Measurements from ENCODE around the gene PTPN23. TPM values are rescaled to one million over a fixed set of nuclear protein-coding genes. Genes with fewer than 3 reads are reported as not detected.
A peak's percentile ranks its signal among the peaks of the same experiment; 100 is the strongest.

The PTPN23 gene
- total RNA-seq, 3 donors from 2014 or later: 14.3 to 23.3 (median 18.4) TPM

DNA sequence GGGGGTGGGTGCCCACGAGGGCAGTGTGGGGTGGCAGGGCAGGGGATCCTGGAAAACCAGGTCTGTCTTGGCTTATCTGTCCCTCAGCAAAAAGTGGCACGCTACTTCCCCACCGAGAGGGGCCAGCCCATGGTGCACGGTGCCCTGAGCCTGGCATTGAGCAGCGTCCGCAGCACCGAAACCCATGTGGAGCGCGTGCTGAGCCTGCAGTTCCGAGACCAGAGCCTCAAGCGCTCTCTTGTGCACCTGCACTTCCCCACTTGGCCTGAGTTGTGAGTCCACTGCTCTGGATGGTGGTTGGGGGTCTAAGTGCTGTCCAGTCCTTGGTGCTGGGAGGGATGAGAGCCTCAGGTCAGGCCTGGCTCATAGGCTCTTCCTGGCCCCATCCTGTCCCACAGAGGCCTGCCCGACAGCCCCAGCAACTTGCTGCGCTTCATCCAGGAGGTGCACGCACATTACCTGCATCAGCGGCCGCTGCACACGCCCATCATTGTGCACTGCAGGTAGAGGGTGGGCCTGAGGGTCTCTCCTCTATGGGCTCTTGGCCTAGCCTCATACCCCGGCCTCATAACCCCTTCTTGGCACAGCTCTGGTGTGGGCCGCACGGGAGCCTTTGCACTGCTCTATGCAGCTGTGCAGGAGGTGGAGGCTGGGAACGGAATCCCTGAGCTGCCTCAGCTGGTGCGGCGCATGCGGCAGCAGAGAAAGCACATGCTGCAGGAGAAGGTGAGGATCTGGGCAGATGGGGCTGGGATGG lies 31.1 kb downstream of the PTPN23 start:
- TF ChIP-seq POLR2AphosphoS5 (IDR thresholded peaks at IDR 0.05) (no peak), POLR2A (IDR thresholded peaks at IDR 0.05) (no peak)
- TF ChIP-seq, protein P1, sequence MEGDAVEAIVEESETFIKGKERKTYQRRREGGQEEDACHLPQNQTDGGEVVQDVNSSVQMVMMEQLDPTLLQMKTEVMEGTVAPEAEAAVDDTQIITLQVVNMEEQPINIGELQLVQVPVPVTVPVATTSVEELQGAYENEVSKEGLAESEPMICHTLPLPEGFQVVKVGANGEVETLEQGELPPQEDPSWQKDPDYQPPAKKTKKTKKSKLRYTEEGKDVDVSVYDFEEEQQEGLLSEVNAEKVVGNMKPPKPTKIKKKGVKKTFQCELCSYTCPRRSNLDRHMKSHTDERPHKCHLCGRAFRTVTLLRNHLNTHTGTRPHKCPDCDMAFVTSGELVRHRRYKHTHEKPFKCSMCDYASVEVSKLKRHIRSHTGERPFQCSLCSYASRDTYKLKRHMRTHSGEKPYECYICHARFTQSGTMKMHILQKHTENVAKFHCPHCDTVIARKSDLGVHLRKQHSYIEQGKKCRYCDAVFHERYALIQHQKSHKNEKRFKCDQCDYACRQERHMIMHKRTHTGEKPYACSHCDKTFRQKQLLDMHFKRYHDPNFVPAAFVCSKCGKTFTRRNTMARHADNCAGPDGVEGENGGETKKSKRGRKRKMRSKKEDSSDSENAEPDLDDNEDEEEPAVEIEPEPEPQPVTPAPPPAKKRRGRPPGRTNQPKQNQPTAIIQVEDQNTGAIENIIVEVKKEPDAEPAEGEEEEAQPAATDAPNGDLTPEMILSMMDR (IDR thresholded peaks at IDR 0.05): no peak
- DNase-seq (ENCODE audit: low spot score in 2 of 2): no peak
- Histone ChIP-seq H3K9me3 (no peaks in the 10 kb centered on the region), H3K27ac (no peak overlapping the region), H3K4me1 (peaks cover 0 to 6% of the 10 kb centered on the region in 2 donors), H3K4me3 (no peak overlapping the region), H3K27me3 (no peaks in the 10 kb centered on the region), H3K36me3 (peaks cover 18% of the 10 kb centered on the region)
- intact Hi-C loops (cut with DNase I; ENCODE audit: low total_unique reads): loop anchor here (1.0 kb wide), 1 partner anchor 28 kb away; no protein-coding TSS in a partner anchor

DNA sequence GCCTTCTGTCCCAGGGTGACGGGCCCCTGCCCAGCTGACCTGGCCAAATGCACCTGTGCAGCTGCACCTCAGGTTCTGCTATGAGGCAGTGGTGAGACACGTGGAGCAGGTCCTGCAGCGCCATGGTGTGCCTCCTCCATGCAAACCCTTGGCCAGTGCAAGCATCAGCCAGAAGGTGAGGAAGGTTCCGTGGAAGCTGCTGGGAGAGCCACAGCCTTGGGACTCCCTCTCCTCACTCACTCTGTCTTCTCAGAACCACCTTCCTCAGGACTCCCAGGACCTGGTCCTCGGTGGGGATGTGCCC lies 31.6 kb downstream of the PTPN23 start:
- DNase-seq (ENCODE audit: low spot score in 2 of 2): no peak
- H3K4me1 ChIP-seq: peaks cover 0 to 6% of the 10 kb centered on the region in 2 donors
- H3K9me3 ChIP-seq: no peaks in the 10 kb centered on the region
- no peak for TF ChIP-seq POLR2AphosphoS5 (IDR thresholded peaks at IDR 0.05)
- no peak for TF ChIP-seq POLR2A (IDR thresholded peaks at IDR 0.05)
- TF ChIP-seq, protein P1 (IDR thresholded peaks at IDR 0.05): no peak
- no peak overlapping the region for H3K4me3 ChIP-seq
- peaks cover 18% of the 10 kb centered on the region for H3K36me3 ChIP-seq
- H3K27ac ChIP-seq: no peak overlapping the region
- no peaks in the 10 kb centered on the region for H3K27me3 ChIP-seq
- intact Hi-C loops (cut with DNase I; ENCODE audit: low total_unique reads): loop anchor here (1.0 kb wide), 1 partner anchor 28 kb away; no protein-coding TSS in a partner anchor

GRCh38 chr3:47412842-47413520 lies 32.2 kb downstream of the PTPN23 start:
- H3K36me3 ChIP-seq: peaks cover 18% of the 10 kb centered on the region

DNA sequence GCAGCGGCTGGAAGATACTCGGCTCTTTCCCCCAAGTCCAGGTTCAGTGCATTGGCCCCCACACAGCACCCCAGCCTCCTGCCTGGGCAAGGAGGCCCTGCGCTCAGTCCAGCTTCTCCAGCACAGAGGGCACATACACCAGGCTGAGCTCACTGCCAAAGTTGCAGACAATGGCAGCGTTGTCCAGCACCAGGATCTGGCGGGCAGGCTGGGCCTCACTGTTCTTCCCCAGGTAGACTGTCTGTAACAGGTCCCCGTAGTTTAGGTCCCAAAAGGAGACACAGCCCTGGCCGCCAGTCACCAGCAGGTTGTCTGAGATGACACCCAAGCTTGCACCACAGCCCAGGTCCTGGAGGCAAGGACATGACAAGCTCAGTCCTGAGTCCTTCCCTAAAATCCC lies 32.9 kb downstream of the PTPN23 start:
- Histone ChIP-seq H3K4me1 (peaks cover 0 to 6% of the 10 kb centered on the region in 2 donors), H3K27me3 (no peaks in the 10 kb centered on the region), H3K9me3 (no peaks in the 10 kb centered on the region), H3K36me3 (peaks cover 18% of the 10 kb centered on the region), H3K4me3 (no peak overlapping the region), H3K27ac (peak overlapping the region; percentile 64 to 69)
- no peak for TF ChIP-seq POLR2A (IDR thresholded peaks at IDR 0.05)
- intact Hi-C loops (cut with DNase I; ENCODE audit: low total_unique reads): no loop called here
- DNase-seq (ENCODE audit: low spot score in 2 of 2): peak in 1 of 2 donors; percentile 55

More at GRCh38 chr3:47412842-47413520, 32.2 kb downstream of the PTPN23 start:
- intact Hi-C loops (cut with DNase I; ENCODE audit: low total_unique reads): loop anchor here (1.0 kb wide), 1 partner anchor 27 kb away; no protein-coding TSS in a partner anchor
- Histone ChIP-seq H3K27ac (peak overlapping the region in 1 of 2 donors; percentile 69), H3K4me1 (peaks cover 0 to 6% of the 10 kb centered on the region in 2 donors), H3K27me3 (no peaks in the 10 kb centered on the region), H3K4me3 (no peak overlapping the region), H3K9me3 (no peaks in the 10 kb centered on the region)
- no peak for TF ChIP-seq POLR2A (IDR thresholded peaks at IDR 0.05)
- TF ChIP-seq, protein P1 (IDR thresholded peaks at IDR 0.05): no peak
- TF ChIP-seq POLR2AphosphoS5 (IDR thresholded peaks at IDR 0.05): no peak
- no peak for DNase-seq (ENCODE audit: low spot score in 2 of 2)

DNA sequence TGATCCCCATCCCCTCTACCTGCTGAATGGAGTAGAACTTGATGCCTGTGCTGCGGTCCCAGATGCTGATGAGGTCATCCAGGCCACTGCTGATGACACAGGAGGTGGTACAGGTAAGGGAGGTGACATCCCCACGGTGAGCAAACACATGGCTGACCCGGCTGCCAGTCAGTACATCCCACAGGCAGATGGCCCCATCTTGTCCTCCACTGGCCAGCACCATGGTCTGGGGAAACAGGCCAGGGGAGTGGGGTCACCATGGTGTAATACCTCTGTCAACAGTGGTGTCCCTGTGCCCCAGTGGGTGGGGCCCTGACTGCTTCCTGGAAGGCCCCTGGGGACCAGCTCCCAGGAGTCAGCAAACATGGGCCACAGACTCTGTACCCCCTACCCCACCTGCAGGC lies 33.3 kb downstream of the PTPN23 start:
- H3K27me3 ChIP-seq: no peaks in the 10 kb centered on the region
- TF ChIP-seq POLR2A (IDR thresholded peaks at IDR 0.05) (no peak), POLR2AphosphoS5 (IDR thresholded peaks at IDR 0.05) (no peak)
- TF ChIP-seq, protein P1 (IDR thresholded peaks at IDR 0.05): no peak
- H3K4me1 ChIP-seq: peaks cover 0 to 6% of the 10 kb centered on the region in 2 donors
- no peak overlapping the region for H3K4me3 ChIP-seq
- intact Hi-C loops (cut with DNase I; ENCODE audit: low total_unique reads): no loop called here
- no peak for DNase-seq (ENCODE audit: low spot score in 2 of 2)
- H3K9me3 ChIP-seq: no peaks in the 10 kb centered on the region
- H3K27ac ChIP-seq: peak overlapping the region; percentile 64 to 69
- peaks cover 18% of the 10 kb centered on the region for H3K36me3 ChIP-seq

Measured in breast epithelium (tissue), 4 donors.